ENCODE data around the gene AAK1. TPM values are rescaled to one million over a fixed set of nuclear protein-coding genes. Genes with fewer than 3 reads are reported as not detected.

Gene AAK1
- total and polyA plus RNA-seq, 2 of the 13 experiments (the other 11 are each of a cell fraction or from before 2014, with no cell fraction given): 9.8 to 10.3 TPM

- TF ChIP-seq TFDP1 (CRISPR knock-in tag; IDR thresholded peaks at IDR 0.05; ENCODE audit: borderline replicate concordance): no peak
- TF ChIP-seq ZNF468 (CRISPR knock-in tag; IDR thresholded peaks at IDR 0.05): no peak
These were observed 38.7 kb downstream of the AAK1 start (continued) for GRCh38 chr2:69604836-69605235.

GRCh38 chr2:69604026-69604678, 39.4 kb downstream of the AAK1 start:
- peak; percentile 47 for DNase-seq (ENCODE audit: low spot score)
- Histone ChIP-seq H3K79me2 (ENCODE audit: insufficient read depth, low read length) (peaks cover 2% of the 10 kb centered on the region), H3K27me3 (ENCODE audit: control insufficient read depth in 1 of 2, insufficient read depth in 2 of 2, low read length in 2 of 2) (no peaks in the 10 kb centered on the region), H3K4me1 (ENCODE audit: insufficient read depth, low read length) (peaks cover 14% of the 10 kb centered on the region), H3K9ac (ENCODE audit: insufficient read depth, low read depth, low read length) (no peak overlapping the region), H4K20me1 (ENCODE audit: insufficient read depth, low read length) (no peaks in the 10 kb centered on the region), H3K27ac (ENCODE audit: extremely low read length, insufficient read depth, low read length) (no peak overlapping the region), H3K4me2 (ENCODE audit: low read depth, low read length) (no peak overlapping the region), H3K4me3 (replicated peaks in 1 of 3; ENCODE audit: insufficient read depth in 1 of 3, low read depth in 2 of 3, low read length in 3 of 3) (no peak overlapping the region), H2AFZ (ENCODE audit: low read length) (no peak overlapping the region), H3K9me3 (ENCODE audit: low read length) (no peaks in the 10 kb centered on the region), H3K36me3 (replicated peaks in 1 of 2; ENCODE audit: control insufficient read depth in 1 of 2, insufficient read depth in 2 of 2, low read length in 2 of 2) (no peaks in the 10 kb centered on the region)
- intact Hi-C loops (cut with micrococcal nuclease; ENCODE audit: unreplicated experiment): no loop called here
- in situ Hi-C loops (cut with HindIII; ENCODE audit: extremely low pct_ligation_motif_present, low pct_unique_long_range_greater_than_20kb): no loop called here
- CTCF ChIA-PET (ENCODE audit: low intra/inter-chr PET ratio, low total read pairs): no interaction called here
- POLR2A ChIA-PET: interaction anchor here (1.0 kb wide), 1 partner anchor 40 kb away, joined by 5 read pairs; the partner anchor contains the start of gene AAK1
- peak; percentile 84 for ATAC-seq
- 86% methylated on average over 6 of the region's 6 CpGs for WGBS (ENCODE audit: low lambda C conversion rate)
- BruUV-seq (replicated peaks): no TSS peak
- no peak for FAIRE-seq
- TF ChIP-seq ZNF530 (CRISPR knock-in tag; IDR thresholded peaks at IDR 0.05; ENCODE audit: low read depth): no peak
- TF ChIP-seq ZNF574 (CRISPR knock-in tag; IDR thresholded peaks at IDR 0.05): no peak
- no peak for TF ChIP-seq ZNF616 (CRISPR knock-in tag; IDR thresholded peaks at IDR 0.05; ENCODE audit: low read depth)
- TF ChIP-seq FOXM1 (CRISPR knock-in tag; IDR thresholded peaks at IDR 0.05): no peak
- TF ChIP-seq SOX13 (IDR thresholded peaks at IDR 0.05): no peak
- TF ChIP-seq SOX13 (CRISPR knock-in tag; conservative IDR thresholded peaks at IDR 0.05 in 1 of 2, IDR thresholded peaks at IDR 0.05 in 1 of 2): 0 out of 4 replicates have a peak, but pooled peaks of 1 of the 2 experiments have one; percentile 5
- no peak for TF ChIP-seq PTBP1 (IDR thresholded peaks at IDR 0.05; ENCODE audit: low read depth, low read length, poor library complexity, severe bottlenecking)
- TF ChIP-seq HIVEP1 (CRISPR knock-in tag; IDR thresholded peaks at IDR 0.05): no peak
- peak; percentile 48; the same call in 1 of the 2 replicates for TF ChIP-seq SIX4 (CRISPR knock-in tag; IDR thresholded peaks at IDR 0.05)
- no peak for TF ChIP-seq THRA (CRISPR knock-in tag; IDR thresholded peaks at IDR 0.05; ENCODE audit: borderline replicate concordance)
- no peak for TF ChIP-seq TEF (CRISPR knock-in tag; IDR thresholded peaks at IDR 0.05)
- TF ChIP-seq JUN (CRISPR knock-in tag; IDR thresholded peaks at IDR 0.05): no peak
- TF ChIP-seq NR1H2 (CRISPR knock-in tag; IDR thresholded peaks at IDR 0.05; ENCODE audit: borderline replicate concordance, low read depth): no peak
- 0 out of 2 replicates have a peak, but pooled peaks have one; percentile 41 for TF ChIP-seq BORCS8-MEF2B (CRISPR knock-in tag; IDR thresholded peaks at IDR 0.05)
- peak; percentile 35; the same call in 1 of the 2 replicates for TF ChIP-seq SIX1 (CRISPR knock-in tag; IDR thresholded peaks at IDR 0.05; ENCODE audit: borderline replicate concordance)
